GM18507 (cell line): ENCODE data around the gene TRAPPC12.
"Not testable (repeated sequence)": the region's sequence is repeated elsewhere in the genome, so short reads cannot be mapped to it uniquely, and the experiment has no call there.

ENCODE experiments used
- DNase-seq: peaks from one replicate; pipeline ENCODE4 v3.0.0; 2011; ENCODE audit warnings: low read depth; ENCODE audit not compliant: insufficient read length; ENCODE audit errors: extremely low spot score
- FAIRE-seq: peaks from 2 replicates; lab custom pipeline; 2011; peaks lifted over from hg19 to GRCh38; lab: Jason Lieb, UNC

The TRAPPC12 gene

GRCh38 chr2:3365219-3365618 lies 14.3 kb upstream of the TRAPPC12 start:
- DNase-seq = no peak
- FAIRE-seq = no peak

GRCh38 chr2:3368261-3368722 lies 11.2 kb upstream of the TRAPPC12 start:
- DNase-seq (no peak), FAIRE-seq (no peak)

- FAIRE-seq, DNase-seq: not testable (repeated sequence)
Observed at GRCh38 chr2:3369340-3370181, 9.9 kb upstream of the TRAPPC12 start.

- FAIRE-seq = no peak
- no peak for DNase-seq
Observed at GRCh38 chr2:3376821-3377220, 2.7 kb upstream of the TRAPPC12 start.

GRCh38 chr2:3377279-3377611 lies 2.2 kb upstream of the TRAPPC12 start:
- FAIRE-seq = peak; percentile 33

GRCh38 chr2:3377612-3378432 lies 1.7 kb upstream of the TRAPPC12 start, which contains the start of gene EIPR1:
EIPR1 (minus strand) TSS chr2:3377818; CDS start chr2:3377689, 129 bp downstream.
- DNase-seq = peak; percentile 95
- peak; percentile 95 for FAIRE-seq

More at GRCh38 chr2:3377279-3377611, 2.2 kb upstream of the TRAPPC12 start:
- DNase-seq = no peak

- DNase-seq = no peak
- no peak for FAIRE-seq
Observed at GRCh38 chr2:3379339-3379646, 201 bp upstream of the TRAPPC12 start.

- FAIRE-seq (no peak), DNase-seq (no peak)
Observed at GRCh38 chr2:3386448-3386958, 7.0 kb downstream of the TRAPPC12 start.

- FAIRE-seq (no peak), DNase-seq (no peak)
Observed at GRCh38 chr2:3387011-3387410, 7.5 kb downstream of the TRAPPC12 start.

- no peak for FAIRE-seq
- no peak for DNase-seq
Observed at GRCh38 chr2:3387644-3388411, 8.3 kb downstream of the TRAPPC12 start.

GRCh38 chr2:3388412-3388738 lies 8.9 kb downstream of the TRAPPC12 start:
- no peak for FAIRE-seq
- DNase-seq = no peak

GRCh38 chr2:3389193-3389592 lies 9.7 kb downstream of the TRAPPC12 start:
- DNase-seq (no peak), FAIRE-seq (no peak)

- DNase-seq (no peak), FAIRE-seq (no peak)
Observed at GRCh38 chr2:3390041-3390440, 10.5 kb downstream of the TRAPPC12 start.

- no peak for DNase-seq
- FAIRE-seq = no peak
Observed at GRCh38 chr2:3392216-3392615, 12.7 kb downstream of the TRAPPC12 start.

GRCh38 chr2:3396920-3397559 lies 17.5 kb downstream of the TRAPPC12 start:
- DNase-seq (no peak), FAIRE-seq (no peak)

- FAIRE-seq (no peak), DNase-seq (no peak)
Observed at GRCh38 chr2:3398857-3399256, 19.4 kb downstream of the TRAPPC12 start.

- DNase-seq = no peak
- FAIRE-seq = no peak
Observed at GRCh38 chr2:3399381-3399780, 19.9 kb downstream of the TRAPPC12 start.

GRCh38 chr2:3399829-3400228 lies 20.3 kb downstream of the TRAPPC12 start:
- DNase-seq (no peak), FAIRE-seq (no peak)

GRCh38 chr2:3403587-3404334 lies 24.3 kb downstream of the TRAPPC12 start:
- no peak for DNase-seq
- peak; percentile 54 for FAIRE-seq
